Measurements from ENCODE around the gene NDUFS1. TPM values are rescaled to one million over a fixed set of nuclear protein-coding genes. Genes with fewer than 3 reads are reported as not detected.
"Not testable (repeated sequence)": the region's sequence is repeated elsewhere in the genome, so short reads cannot be mapped to it uniquely, and the experiment has no call there.

The NDUFS1 gene
- polyA plus RNA-seq, 12 donors, result 42.3 to 92.5 (median 75.4) TPM; not detected in 1

DNA sequence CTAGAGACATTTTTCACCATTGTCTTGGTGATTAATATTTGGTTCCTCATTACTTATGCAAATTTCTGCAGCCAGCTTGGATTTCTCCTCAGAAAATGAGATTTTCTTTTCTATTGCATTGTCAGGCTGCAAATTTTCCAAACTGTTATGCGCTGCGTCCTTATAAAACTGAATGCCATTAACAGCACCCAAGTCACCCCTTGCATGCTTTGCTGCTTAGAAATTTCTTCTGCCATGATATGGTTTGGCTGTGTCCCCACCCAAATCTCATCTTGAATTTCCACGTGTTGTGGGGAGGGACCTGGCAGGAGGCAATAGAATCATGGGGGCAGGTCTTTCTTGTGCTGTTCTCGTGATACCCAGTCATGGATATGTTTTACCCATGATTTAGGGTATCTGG, 9.0 kb upstream of the NDUFS1 start:
- DNase-seq, result not testable (repeated sequence)

DNA sequence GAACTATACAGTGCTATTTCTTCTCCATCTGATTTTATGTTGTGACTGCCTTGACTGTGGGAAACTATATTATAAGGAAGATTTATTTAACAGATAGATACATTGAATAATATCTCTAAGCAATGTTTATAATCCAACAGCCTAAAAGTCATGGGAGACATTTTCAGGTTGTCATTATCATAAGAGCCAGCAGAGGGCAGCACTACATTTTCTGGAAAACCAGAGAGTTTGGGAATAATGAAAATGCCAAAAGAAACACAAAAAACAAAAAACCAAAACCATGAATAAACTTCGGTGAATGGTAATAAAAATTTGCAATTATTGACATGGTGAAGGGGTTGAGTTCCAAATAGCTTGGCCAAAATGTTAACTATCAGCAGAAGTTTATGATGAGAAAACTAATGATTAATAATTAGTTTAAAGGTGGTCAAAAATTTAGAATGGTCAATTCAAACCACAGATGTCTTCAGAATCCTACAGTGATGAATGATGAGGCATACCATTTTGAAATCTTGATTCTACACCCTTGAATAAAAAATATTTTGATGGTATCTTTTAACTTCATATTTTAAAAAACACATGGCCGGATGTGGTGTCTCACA, 5.1 kb upstream of the NDUFS1 start:
- DNase-seq, result peak; percentile 72

DNA sequence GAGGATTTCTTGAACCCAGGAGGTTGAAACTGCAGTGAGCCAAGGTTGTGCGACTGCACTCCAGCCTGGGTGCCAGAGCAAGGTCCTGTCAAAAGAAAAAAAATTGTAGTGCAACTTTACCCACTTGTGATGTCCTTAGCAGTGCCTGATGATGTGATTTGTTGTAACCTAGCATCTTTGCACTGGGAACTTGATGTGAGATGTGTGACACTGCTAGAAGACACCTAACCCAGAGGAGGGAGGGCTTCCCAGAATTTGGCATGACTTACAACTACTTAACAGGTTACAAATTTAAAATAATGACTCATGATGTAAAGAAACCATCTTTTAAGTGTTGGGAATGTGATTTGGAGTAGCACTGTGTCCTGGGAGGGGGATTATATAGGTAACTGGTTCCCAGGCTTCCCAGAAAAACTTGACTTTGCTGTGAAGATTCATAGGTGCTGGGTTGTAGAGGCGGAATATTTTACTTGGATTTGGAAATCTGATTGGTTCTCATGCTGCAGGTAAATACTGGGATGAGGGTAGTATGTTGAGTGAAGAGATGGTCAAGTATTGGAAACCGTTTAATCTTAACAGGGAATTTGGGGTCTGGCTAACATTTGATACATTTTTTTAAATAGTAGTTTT, 4.1 kb upstream of the NDUFS1 start:
- no peak for DNase-seq

DNA sequence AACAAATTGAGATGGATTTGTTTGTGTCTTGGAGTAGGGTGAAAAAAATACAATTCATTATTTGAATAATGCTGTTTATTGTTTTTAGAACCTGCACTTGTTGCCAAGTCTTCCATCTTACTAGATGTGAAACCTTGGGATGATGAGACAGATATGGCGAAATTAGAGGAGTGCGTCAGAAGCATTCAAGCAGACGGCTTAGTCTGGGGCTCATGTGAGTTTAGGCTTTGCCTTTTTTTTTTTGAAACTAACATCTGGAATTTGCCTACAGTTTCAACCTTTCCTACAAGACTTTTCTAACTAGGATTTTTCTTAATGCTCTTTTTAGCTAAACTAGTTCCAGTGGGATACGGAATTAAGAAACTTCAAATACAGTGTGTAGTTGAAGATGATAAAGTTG, 3.2 kb upstream of the NDUFS1 start:
- DNase-seq, result not testable (repeated sequence)

DNA sequence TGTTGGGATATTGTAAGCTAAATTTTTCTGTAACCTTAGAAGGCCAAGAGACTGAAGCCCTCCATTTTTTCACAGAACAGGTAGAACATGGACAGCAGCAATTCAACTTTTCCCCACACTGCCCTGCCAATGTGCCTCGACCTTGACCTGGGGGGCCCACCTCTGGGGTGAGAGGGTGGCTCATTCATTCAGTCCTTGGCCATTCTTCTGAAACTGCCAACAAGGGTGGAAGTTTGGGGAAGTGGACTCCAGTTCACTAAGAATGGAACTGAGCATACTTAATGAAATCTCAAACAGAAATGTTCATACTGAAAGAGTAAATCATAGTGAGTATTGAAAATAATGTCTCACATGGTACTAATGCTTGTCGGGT, 1.5 kb upstream of the NDUFS1 start:
- DNase-seq, result no peak

DNA sequence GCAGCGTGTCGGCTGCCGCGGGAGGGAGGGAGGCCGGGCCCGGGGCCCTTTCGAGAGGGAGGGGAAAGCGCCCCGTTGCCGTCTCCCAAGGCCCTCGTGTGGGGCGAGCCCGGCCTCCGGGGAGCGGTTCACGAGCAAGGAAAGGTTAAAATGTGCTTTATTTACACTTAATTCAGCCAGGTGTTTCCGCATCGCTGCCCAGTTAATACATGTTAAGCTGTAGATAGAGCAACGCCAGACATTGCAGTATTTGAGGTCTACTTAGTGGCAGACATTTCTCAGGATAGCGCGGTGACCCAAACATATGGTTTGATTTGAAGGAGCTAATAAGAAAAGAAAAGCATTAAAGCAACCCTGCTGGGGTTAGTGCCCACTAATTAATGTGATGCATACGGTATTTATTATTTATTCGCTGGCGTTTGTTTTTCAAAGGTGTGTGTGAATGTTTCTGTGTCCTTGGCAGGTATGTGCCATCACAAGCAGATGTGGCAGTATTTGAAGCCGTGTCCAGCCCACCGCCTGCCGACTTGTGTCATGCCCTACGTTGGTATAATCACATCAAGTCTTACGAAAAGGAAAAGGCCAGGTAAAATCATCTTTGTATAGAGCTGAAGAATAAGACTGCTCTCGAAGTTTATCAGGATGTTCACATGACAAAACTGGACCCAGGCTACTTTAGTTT, 1.0 kb upstream of the NDUFS1 start:
- no peak for DNase-seq

DNA sequence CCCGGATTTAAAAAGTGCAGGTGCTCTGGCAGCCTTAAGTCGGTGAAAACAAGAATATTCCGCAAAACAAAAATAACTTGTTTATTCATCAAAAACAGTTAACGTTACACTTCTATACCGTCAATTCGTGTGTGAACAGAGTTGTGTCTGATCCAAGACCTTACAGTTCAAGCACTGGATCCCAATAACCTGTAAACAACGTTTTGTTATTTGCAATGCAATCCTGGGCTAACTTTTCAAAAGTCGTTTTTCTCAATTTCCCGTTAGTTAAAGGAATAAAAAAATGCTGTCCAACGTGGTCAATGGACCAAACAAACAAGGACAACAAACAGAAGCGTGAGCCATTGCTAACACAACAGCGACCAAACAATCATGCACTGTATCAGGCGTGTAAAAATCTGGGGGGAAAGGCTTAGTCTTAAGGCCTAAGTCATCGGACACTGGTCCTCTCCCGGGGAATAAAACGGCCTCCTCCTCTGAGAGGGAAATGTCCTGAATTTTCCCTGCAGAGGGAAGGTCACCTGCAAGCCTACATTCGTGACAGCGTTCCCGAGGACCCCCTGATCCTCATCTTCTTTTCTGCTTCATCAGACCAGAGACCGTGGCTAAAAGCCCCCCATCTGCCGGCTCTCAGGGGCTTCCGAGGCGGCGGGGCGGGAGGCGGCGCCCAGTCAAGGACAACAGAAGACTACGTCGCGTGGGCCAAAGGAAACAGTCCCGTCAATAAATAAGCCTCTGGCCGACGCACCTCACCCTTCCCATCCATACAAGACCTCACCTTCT, 490 bp downstream of the NDUFS1 start:
- DNase-seq, result no peak

DNA sequence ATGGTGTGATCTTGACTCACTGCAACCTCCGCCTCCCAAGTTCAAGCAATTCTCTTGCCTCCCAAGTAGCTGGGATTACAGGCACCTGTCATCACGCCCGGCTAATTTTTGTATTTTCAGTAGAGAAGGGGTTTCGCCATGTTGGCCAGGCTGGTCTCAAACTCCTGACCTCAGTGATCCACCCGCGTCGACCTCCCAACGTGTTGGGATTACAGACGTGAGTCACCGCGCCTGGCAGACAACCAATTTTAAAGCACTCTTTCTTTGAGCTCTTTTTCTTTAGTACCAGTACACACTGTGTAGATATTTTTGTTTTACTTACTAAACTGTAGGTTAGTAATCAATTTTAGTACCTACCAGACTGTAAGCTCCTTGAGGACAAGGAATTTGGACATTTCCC, 2.2 kb downstream of the NDUFS1 start:
- not testable (repeated sequence) for DNase-seq

DNA sequence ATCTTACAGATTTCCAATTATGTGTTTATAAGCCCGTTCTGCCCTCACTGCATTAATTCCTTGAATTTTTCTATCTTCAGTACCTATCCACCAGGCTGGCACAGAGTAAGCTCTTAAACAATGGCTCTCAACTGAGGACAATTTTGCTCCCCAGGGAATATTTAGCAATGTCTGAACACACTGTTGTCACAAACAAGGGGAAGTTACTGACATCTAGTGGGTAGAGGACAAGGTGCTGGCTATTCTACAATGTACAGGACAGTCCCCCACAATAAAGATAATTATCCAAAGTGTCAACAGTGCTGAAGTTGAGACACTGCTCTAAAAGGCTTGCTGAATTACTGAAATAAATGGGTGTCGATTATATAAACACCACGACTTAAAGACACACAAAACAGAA, 5.0 kb downstream of the NDUFS1 start:
- no peak for DNase-seq

DNA sequence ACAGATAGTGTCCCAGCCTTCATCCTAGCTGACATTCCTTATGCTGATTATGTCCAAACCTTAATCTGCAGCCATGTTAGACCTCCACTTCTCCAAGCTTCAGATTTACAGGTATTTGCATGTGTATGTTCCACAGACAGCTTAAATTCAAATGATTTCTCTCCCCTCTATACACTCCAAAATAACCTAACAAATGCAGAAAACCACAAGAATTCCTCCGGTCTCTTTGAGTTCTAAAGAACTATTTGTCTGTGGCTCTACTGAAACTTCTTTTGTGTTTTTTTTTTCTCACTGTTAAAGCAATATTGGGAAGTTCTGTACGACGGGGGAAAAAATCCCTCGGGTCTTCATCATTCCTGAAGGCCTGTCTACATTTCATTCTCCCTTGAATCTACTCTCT, 8.6 kb downstream of the NDUFS1 start:
- no peak for DNase-seq

DNA sequence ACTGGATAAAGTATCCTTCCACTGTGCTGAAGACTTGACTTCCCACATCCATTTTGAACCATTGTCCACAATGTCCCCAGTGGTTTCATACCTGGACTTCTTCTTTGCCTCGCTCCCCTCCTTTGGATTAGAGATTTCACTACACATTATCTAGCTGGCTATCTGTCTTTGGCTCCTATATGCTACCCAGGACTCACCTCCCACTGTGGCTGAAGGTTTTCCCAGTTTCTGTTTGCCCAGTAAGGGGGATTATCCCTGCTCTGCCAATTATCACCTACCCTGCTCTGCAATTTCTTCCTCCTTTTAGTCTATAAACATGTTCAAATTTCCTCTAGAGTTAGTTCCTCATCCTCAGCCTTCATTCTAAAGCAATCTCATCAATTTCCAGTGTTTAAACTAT, 9.1 kb downstream of the NDUFS1 start:
- DNase-seq, result no peak

DNA sequence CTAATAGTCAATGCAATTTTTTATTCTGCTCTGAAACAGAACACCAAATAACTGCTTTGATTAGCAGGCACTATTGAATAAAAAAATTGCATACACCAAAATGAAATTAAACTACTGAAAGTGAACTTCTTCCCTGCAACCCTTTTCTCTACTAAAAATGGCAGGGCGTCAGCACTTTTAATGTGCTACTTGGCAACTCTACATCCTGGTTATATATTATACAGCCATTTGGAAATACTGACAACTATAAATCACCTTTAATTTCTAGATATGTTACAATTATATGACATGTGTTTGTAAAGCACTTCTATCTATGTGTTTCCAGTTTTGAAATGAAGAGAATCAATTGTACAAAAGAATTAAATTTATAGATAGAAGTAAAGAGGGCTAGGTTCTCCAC, 9.9 kb downstream of the NDUFS1 start:
- no peak for DNase-seq

DNA sequence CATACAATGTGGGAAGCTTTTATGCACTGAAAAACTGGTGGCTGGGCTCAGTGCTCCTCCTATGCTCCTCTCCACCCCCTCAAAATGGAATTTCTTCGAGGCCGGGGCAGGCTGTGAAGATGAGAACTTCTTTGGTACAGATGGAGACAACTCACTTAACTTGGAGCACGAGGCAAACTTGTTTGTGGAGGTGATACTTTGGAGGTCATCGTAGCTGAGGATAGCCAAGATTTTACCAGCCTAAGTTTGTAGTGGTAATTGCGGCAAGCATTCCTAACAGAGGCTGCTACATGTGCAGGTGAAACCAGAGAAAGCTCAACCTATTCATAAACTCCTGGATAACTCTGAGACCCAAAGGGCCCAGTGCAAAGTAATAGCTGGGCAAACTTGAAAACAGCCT, 13.6 kb downstream of the NDUFS1 start:
- DNase-seq, result no peak

DNA sequence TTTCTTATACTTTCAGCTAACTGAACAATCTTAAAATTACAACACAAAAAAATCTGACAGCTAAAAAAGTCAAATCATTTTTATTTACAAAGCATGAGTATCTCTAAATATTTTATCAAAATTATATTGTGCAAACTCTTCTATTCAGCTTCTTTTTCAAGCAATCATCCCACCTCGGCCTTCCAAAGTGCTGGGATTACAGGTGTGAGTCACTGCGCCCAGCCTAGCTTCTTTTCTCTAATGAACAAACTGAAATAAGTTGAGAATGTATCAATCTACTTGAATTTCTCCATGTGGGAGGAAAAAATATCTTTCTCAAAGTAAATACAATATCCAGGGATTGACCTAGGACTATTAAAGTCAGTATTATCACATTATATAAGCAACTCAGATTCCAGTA, 14.9 kb downstream of the NDUFS1 start:
- DNase-seq, result no peak

DNA sequence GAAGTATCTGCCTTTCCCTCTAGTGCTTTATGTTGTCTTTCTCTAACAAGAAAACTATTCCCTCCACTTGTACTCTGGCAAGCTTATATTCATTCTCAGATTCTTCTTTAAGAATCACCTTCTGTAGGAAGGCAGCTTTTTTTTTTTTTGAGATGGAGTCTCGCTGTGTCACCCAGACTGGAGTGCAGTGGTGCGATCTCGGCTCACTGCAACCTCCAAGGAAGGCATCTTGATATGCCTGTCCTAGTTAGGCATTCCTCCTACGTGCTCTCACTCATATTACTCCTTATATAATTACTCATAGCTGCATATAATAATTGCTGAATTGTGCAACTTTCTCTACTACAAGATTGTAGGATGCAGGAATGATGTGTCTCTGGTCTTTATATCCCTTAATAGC, 15.8 kb downstream of the NDUFS1 start:
- DNase-seq, result no peak

DNA sequence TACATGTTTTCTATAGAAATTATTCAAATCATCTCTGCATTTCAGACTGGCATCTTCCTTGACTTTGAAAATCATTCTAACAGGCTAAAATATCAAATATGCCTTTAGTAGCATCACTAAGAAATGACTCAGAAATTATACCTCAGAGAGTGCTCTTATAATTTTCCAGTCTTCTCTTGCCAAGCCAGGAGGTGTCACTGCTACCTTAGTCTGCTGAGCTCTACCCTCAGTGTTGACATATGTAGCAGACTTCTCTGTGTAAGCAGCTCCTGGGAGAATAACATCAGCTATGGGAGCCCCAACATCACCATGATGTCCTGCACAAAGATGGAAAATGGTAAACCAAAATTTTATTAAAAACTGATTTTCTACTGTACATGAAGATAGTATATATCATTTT, 31.6 kb downstream of the NDUFS1 start:
- DNase-seq, result no peak

DNA sequence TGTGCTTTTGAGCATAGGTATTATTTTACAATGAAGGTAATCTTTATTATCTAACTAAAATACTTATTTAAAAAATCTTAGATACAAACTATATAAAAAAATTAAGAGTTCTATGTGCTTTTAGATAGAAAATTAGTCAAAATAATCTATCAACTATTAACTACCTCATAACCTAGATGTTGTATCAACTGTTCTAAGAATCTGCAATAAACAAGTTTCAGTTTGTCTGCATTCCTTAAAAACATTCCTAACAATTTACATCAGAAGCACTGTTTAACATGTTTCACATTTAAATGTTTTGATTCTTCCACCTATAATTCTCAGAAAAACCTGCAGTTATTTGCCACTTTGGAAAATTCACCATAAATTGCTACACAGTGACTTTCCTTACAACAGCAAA, 33.3 kb downstream of the NDUFS1 start:
- no peak for DNase-seq

DNA sequence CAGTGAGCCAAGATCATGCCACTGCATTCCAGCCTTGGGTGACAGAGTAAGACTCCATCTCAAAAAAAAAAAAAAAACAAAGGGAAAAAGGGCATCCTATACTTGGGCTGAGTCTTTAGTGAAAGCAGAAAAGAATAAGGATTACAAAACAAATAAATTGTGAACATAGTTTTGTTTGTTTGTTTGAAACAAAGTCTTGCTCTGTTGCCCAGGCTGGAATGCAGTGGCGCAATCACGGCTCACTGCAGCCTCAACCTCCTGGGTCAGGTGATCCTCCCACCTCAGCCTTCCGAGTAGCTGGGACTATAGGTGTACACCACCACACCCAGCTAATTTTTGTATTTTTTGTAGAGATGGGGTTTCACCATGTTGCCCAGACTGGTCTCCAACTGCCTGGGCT, 36.7 kb downstream of the NDUFS1 start:
- DNase-seq, result not testable (repeated sequence)

DNA sequence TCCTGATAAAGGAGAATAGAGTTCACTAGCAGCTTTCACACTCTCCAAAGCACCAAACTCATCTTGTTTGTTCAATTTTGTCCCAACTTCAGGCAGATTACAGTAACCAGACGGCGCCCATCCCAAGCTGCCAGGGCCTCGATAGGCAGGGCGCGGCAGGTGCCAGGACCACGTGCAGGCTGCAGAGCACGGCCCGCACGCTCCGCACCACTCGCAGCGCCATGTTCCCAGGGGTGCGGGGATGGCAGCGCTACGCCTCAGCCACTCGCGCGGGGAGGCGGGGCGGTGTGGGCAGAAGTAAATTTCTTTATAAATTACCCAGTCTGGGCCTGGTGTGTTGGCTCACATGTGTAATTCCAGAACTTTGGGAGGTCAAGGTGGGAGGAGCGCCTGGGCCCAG, 43.0 kb downstream of the NDUFS1 start:
- no peak for DNase-seq

DNA sequence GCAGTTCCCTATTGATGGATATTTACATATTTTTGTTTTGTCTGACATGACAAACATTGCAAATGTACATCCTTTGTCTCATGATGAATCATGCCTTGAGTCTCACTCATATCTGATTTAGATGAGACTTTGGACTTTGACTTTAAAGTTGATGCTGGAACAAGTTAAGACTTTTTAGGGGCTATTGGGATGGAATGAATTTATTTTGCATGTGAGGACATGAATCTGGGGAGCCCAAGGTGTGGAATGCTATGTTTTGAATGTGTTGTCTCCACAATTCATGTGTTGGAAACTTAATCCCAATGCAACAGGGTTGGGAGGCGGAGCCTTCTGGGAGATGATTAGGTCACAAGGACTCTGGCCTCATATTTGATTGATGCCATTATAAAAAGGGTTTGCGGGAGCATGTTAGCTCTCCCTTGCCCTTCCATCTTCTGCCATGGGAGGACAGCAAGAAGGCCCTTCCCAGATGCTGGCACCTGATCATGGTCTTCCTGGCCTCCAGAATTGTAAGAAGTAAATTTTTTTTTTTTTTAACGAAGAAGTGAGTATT, 44.1 kb downstream of the NDUFS1 start:
- no peak for DNase-seq

DNA sequence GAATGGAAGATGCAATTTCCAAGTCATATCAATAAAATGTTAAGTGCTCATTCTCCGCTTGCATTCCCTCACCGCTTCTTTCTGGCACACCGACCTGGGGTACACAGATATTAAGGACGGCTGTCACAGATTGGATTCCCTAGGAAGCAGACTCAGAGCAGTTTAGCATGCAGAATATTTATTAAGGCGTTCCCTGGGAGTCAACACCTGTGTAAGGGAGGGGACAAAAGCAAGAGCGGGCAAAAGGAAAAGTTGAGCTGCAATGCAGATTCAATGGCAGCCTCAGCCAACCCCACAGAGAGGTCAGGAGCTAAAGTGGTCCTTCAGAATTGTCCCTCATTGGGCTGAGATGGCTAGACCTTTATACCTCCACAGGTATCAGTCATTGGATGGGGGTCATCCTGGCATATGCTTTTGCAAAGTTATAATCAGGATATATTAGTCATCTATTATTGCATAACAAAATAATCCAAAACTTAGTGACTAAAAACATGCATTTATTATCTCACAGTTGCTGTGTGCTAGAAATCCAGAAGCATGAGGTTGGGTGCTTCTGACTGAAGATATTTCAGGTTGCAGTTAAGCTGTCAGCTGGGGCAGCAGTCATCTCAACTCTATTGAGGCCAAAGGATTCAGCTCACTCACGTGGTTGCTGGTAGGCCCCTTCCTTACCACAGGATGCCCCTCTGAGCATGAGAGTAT, 46.2 kb downstream of the NDUFS1 start:
- no peak for DNase-seq

DNA sequence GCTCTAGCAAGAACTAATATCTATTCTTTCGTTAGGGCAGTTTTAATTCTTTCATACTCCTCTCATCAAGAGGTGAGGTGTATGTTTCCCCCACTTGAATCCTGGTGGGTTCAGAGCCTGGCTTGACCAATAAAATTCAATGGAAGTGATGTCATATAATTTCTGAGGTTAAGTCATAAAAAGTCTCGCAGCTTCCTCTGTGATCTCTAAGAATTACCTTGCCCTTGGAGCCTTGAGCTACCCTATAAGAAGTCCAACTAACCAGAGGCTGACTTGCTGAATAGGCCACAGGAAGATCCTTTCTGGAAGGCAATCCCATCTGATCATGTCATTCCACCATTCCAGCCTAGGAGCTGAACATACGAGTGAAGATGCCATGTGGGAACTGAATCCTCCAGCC, 47.1 kb downstream of the NDUFS1 start:
- no peak for DNase-seq
